ENCODE results near the gene BANP.
A peak's percentile ranks its signal among the peaks of the same experiment; 100 is the strongest.

BANP gene

GRCh38 chr16:88060524-88061219 lies 109.4 kb downstream of the BANP start:
- DNase-seq (ENCODE audit: low read depth) = no peak
- TF ChIP-seq, protein P1, sequence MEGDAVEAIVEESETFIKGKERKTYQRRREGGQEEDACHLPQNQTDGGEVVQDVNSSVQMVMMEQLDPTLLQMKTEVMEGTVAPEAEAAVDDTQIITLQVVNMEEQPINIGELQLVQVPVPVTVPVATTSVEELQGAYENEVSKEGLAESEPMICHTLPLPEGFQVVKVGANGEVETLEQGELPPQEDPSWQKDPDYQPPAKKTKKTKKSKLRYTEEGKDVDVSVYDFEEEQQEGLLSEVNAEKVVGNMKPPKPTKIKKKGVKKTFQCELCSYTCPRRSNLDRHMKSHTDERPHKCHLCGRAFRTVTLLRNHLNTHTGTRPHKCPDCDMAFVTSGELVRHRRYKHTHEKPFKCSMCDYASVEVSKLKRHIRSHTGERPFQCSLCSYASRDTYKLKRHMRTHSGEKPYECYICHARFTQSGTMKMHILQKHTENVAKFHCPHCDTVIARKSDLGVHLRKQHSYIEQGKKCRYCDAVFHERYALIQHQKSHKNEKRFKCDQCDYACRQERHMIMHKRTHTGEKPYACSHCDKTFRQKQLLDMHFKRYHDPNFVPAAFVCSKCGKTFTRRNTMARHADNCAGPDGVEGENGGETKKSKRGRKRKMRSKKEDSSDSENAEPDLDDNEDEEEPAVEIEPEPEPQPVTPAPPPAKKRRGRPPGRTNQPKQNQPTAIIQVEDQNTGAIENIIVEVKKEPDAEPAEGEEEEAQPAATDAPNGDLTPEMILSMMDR (conservative IDR thresholded peaks at IDR 0.05; ENCODE audit: control insufficient read depth, insufficient read depth, low read depth, low read length) = no peak
- no peak overlapping the region for H3K4me3 ChIP-seq (ENCODE audit: control insufficient read depth, low read depth, low read length)

GRCh38 chr16:88061346-88062110 lies 110.3 kb downstream of the BANP start:
- TF ChIP-seq, protein P1 (conservative IDR thresholded peaks at IDR 0.05; ENCODE audit: control insufficient read depth, insufficient read depth, low read depth, low read length) = no peak
- DNase-seq (ENCODE audit: low read depth) = no peak

DNA sequence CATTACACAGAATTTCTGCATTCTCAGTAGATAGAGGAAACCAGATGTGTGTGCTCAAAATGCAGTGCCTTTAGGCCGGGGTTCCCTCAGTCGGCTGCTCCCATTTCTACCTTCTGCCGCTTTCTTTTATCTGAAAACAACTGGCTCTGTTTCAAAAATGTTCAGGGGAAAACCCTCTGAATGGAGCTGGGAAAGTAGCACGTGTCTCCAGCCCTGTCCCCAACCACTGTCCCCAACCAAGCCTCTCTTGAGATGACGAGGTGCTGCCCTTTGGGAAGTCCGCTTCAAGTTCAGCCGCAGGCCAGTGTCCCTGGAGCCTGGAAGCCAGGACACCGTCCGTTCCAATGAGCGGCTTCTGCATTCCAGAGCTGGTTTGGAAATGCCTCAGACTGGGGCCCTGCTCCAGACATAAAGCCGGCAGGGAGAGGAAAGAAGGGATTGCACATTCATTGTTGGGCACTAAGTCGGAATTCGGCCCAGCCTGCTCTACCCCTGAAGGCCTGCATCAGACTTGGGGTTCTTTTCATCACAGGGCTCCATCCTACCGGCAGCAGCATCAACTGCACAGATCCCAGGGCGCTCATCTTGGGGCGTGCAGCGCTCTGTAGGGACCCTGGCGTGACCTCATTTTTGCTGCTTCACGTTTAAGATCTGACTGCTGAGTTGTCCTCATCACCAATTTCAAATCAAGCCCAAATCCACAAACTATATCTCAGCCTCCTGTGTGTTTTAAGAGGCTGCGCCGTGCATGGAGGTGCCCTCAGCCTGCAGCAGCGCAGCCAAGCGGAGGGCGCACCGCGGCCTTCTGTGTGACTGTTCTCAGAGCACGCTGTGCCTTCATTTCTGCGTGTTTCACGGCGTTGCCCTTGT lies 111.3 kb downstream of the BANP start:
- TF ChIP-seq, protein P1 (conservative IDR thresholded peaks at IDR 0.05; ENCODE audit: control insufficient read depth, insufficient read depth, low read depth, low read length) = no peak
- peak; percentile 69 for DNase-seq (ENCODE audit: low read depth)
- H3K4me3 ChIP-seq (ENCODE audit: control insufficient read depth, low read depth, low read length) = no peak overlapping the region

More at GRCh38 chr16:88061346-88062110, 110.3 kb downstream of the BANP start:
- H3K4me3 ChIP-seq (ENCODE audit: control insufficient read depth, low read depth, low read length) = no peak overlapping the region

DNA sequence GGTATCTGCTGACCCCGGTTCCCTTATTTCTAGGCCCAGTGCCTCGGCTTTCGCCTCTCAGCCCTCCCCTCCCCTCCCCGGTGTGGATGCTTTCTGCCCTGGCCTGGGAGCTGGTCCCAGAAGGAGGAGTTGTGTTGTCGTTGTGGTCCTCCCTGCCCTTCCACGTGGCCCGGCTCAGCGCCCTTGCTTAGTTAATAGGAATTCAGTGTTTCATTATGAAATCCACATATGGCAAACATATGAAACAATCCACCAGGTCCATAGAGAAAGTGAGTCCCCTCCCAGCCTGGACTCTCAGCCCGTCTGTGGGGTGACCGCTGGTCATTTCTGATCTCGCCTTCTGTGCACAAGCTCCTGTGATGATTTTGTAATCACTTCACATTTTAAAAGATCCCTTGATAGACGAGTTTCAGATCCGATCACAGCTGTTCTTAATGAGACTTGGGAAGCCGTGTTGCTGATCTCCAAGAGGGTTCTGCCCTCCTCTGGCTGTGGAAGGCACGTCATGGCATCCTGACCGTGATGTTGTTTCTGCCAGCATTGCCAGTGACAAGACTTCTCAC lies 112.1 kb downstream of the BANP start:
- peak; percentile 91 for DNase-seq (ENCODE audit: low read depth)
- no peak overlapping the region for H3K4me3 ChIP-seq (ENCODE audit: control insufficient read depth, low read depth, low read length)
- TF ChIP-seq, protein P1 (conservative IDR thresholded peaks at IDR 0.05; ENCODE audit: control insufficient read depth, insufficient read depth, low read depth, low read length) = peak; percentile 59

DNA sequence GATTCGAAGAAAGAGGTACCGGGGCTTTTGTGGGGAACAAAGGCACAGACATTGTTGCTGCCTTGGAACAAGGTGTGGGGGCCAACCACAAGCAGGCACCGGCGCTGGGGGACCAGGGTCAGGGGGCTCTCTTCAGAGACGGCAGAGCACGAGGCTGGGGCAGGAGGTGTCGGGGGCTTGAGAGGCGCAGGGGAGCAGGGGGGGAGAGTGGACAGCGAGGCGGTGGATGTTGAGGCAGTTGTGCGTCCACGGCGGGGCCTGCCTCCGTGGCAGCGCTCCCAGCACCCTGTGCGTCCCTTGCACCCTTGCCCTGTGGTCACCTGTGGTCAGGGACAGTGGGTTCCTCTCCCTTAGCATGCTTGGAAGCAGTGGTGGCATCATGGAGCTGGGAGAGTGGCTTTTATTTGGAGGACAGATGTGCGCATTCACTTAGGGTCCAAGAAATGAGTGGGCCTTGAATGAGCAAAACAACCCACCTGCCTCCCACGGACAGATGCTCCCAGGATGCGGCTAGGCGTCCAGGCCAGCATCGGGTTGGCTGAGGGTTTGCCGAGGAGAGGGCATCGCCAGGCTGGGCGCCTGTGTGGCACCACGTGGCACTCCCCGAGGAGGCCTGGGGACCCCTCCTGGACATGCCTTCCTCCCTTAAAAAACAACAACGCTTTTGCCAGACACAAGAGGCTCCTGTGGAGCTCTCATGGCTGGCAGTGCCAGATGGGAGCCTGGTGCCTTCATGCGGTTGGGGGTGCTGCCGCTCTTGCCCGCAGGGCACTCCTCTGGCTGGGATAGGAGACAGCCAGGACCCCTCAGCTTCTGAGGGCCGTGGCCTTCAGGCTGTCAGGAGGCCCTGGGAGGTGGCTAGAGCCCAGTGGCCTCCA lies 113.0 kb downstream of the BANP start:
- H3K4me3 ChIP-seq (ENCODE audit: control insufficient read depth, low read depth, low read length) = no peak overlapping the region
- TF ChIP-seq, protein P1 (conservative IDR thresholded peaks at IDR 0.05; ENCODE audit: control insufficient read depth, insufficient read depth, low read depth, low read length) = no peak
- no peak for DNase-seq (ENCODE audit: low read depth)

All from fibroblast of mammary gland (primary cell).